Neural progenitor cell (in vitro differentiated cells): Measurements from ENCODE around the gene CLMP. TPM values are rescaled to one million over a fixed set of nuclear protein-coding genes. Genes with fewer than 3 reads are reported as not detected.
A peak's percentile ranks its signal among the peaks of the same experiment; 100 is the strongest.

Source experiments
- DNase-seq: peaks from one replicate; pipeline ENCODE4 v3.0.0-alpha.2; 2016; ENCODE audit warnings: low spot score
- H2AFZ ChIP-seq: fragments of 200-600 bp; sonication (generic); replicated peaks from 2 replicates; pipeline ENCODE4 v1.6.1; 2016; ENCODE audit warnings: antibody characterized with exemption
- H3F3A ChIP-seq: fragments of 200-600 bp; sonication (generic); 2 replicates; pipeline ENCODE4 v1.6.1; 2016; ENCODE audit warnings: antibody characterized with exemption, low read depth
- H3K27ac ChIP-seq: fragments of 200-600 bp; sonication (generic); 2 replicates; pipeline ENCODE4 v1.5.1; 2016; ENCODE audit warnings: mild to moderate bottlenecking
- H3K27me3 ChIP-seq: fragments of 200-600 bp; sonication (generic); 2 replicates; pipeline ENCODE4 v1.6.1; 2016; ENCODE audit warnings: mild to moderate bottlenecking, moderate library complexity
- H3K36me3 ChIP-seq: fragments of 200-600 bp; sonication (generic); 2 replicates; pipeline ENCODE4 v1.5.1; 2016
- H3K4me1 ChIP-seq: fragments of 200-600 bp; sonication (generic); 2 replicates; pipeline ENCODE4 v1.6.1; 2016; ENCODE audit warnings: mixed run types
- H3K4me2 ChIP-seq: fragments of 200-600 bp; sonication (generic); 2 replicates; pipeline ENCODE4 v1.6.1; 2016
- H3K4me3 ChIP-seq: fragments of 200-600 bp; sonication (generic); 2 replicates; pipeline ENCODE4 v1.5.1; 2016
- H3K79me2 ChIP-seq: fragments of 200-600 bp; sonication (generic); 2 replicates; pipeline ENCODE4 v1.6.1; 2016; ENCODE audit warnings: low read depth
- H3K9ac ChIP-seq: fragments of 200-600 bp; sonication (generic); 2 replicates; pipeline ENCODE4 v1.6.1; 2016
- H3K9me3 ChIP-seq: fragments of 200-600 bp; sonication (generic); 2 replicates; pipeline ENCODE4 v1.5.1; 2016; ENCODE audit warnings: low read depth
- H4K20me1 ChIP-seq: fragments of 200-600 bp; sonication (generic); 2 replicates; pipeline ENCODE4 v1.6.1; 2016; ENCODE audit warnings: low read depth
- H3K27ac Mint-ChIP-seq: 3 replicates; pipeline ENCODE4 v1.8.0; 2021; ENCODE audit warnings: mixed read lengths
- H3K27me3 Mint-ChIP-seq: 2 replicates; pipeline ENCODE4 v1.8.0; 2022; ENCODE audit warnings: low read depth, mild to moderate bottlenecking, inconsistent platforms, moderate library complexity, mixed read lengths; ENCODE audit not compliant: insufficient read depth
- H3K36me3 Mint-ChIP-seq: 3 replicates; pipeline ENCODE4 v1.8.0; 2021; ENCODE audit warnings: mixed read lengths
- H3K4me1 Mint-ChIP-seq: 3 replicates; pipeline ENCODE4 v1.8.0; 2021; ENCODE audit warnings: mixed read lengths
- H3K4me3 Mint-ChIP-seq: 3 replicates; pipeline ENCODE4 v1.8.0; 2021; ENCODE audit warnings: mild to moderate bottlenecking, moderate library complexity, mixed read lengths
- H3K9me3 Mint-ChIP-seq: 3 replicates; pipeline ENCODE4 v1.8.0; 2020; ENCODE audit warnings: mixed read lengths
- EZH2 ChIP-seq: fragments of 200-600 bp; sonication (generic); IDR thresholded peaks from 2 replicates; pipeline ENCODE4 v1.6.1; 2017; ENCODE audit warnings: antibody characterized with exemption, mild to moderate bottlenecking, moderate library complexity
- EZH2phosphoT487 ChIP-seq: fragments of 200-600 bp; sonication (generic); IDR thresholded peaks from 2 replicates; pipeline ENCODE4 v1.6.1; 2017; ENCODE audit warnings: antibody characterized with exemption
- total RNA-seq: library from RNA; depleted of rRNA; stranded (reverse); fragments of >200 nt; gene quantifications from 2 replicates; pipeline ENCODE4 v1.2.3, GENCODE V29; 2015; ENCODE audit warnings: low replicate concordance
- TF ChIP-seq, protein P1 (sequence below): fragments of 200-600 bp; sonication (generic); IDR thresholded peaks from 2 replicates; pipeline ENCODE4 v1.5.1; 2017; ENCODE audit warnings: antibody characterized with exemption, mild to moderate bottlenecking

CLMP gene
- total RNA-seq, 1 donor from 2014 or later, result 10.7 TPM

GRCh38 chr11:123122341-123122740, 72.7 kb downstream of the CLMP start:
- Histone ChIP-seq H2AFZ (peak overlapping the region; percentile 36), H3K79me2 (no peaks in the 10 kb centered on the region), H4K20me1 (no peaks in the 10 kb centered on the region), H3F3A (peaks cover 4% of the 10 kb centered on the region), H3K4me2 (no peak overlapping the region), H3K9me3 (no peaks in the 10 kb centered on the region), H3K9ac (no peak overlapping the region), H3K4me3 (no peak overlapping the region), H3K4me1 (peaks cover 11% of the 10 kb centered on the region), H3K27me3 (no peaks in the 10 kb centered on the region), H3K27ac (no peak overlapping the region), H3K36me3 (no peaks in the 10 kb centered on the region)
- peak overlapping the region; percentile 34 for H3K27ac Mint-ChIP-seq
- H3K36me3 Mint-ChIP-seq, result no peaks in the 10 kb centered on the region
- H3K9me3 Mint-ChIP-seq, result no peaks in the 10 kb centered on the region
- no peak for DNase-seq
- peaks cover 5% of the 10 kb centered on the region for H3K27me3 Mint-ChIP-seq
- peaks cover 16% of the 10 kb centered on the region for H3K4me1 Mint-ChIP-seq
- no peak for TF ChIP-seq EZH2
- no peak for TF ChIP-seq EZH2phosphoT487
- TF ChIP-seq, protein P1, sequence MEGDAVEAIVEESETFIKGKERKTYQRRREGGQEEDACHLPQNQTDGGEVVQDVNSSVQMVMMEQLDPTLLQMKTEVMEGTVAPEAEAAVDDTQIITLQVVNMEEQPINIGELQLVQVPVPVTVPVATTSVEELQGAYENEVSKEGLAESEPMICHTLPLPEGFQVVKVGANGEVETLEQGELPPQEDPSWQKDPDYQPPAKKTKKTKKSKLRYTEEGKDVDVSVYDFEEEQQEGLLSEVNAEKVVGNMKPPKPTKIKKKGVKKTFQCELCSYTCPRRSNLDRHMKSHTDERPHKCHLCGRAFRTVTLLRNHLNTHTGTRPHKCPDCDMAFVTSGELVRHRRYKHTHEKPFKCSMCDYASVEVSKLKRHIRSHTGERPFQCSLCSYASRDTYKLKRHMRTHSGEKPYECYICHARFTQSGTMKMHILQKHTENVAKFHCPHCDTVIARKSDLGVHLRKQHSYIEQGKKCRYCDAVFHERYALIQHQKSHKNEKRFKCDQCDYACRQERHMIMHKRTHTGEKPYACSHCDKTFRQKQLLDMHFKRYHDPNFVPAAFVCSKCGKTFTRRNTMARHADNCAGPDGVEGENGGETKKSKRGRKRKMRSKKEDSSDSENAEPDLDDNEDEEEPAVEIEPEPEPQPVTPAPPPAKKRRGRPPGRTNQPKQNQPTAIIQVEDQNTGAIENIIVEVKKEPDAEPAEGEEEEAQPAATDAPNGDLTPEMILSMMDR, result no peak
- H3K4me3 Mint-ChIP-seq, result no peak overlapping the region

DNA sequence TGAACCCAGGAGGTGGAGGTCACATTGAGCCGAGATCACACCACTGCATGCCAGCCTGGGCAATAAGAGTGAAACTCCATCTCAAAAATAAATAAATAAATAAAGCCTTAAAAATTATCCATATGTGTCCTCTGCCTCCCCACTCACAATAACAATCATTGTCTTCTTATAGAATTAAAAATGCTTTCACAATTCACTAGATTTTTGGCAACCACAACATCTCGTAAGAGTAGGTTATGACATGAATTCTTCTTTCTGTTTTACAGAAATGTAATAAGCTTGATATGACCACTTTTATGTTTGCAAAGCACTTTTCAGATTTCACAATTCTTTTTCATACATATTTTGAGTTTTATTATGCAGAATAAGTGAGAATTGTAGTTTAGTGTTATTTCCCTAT, 78.6 kb downstream of the CLMP start:
- TF ChIP-seq, protein P1, result no peak
- TF ChIP-seq EZH2phosphoT487 (no peak), EZH2 (no peak)
- Mint-ChIP-seq H3K36me3 (peaks cover 2% of the 10 kb centered on the region), H3K4me1 (peaks cover 2% of the 10 kb centered on the region), H3K27me3 (no peaks in the 10 kb centered on the region), H3K9me3 (peaks cover 3% of the 10 kb centered on the region), H3K27ac (no peak overlapping the region), H3K4me3 (no peak overlapping the region)
- H3K27me3 ChIP-seq, result no peaks in the 10 kb centered on the region
- no peak overlapping the region for H2AFZ ChIP-seq
- no peaks in the 10 kb centered on the region for H3F3A ChIP-seq
- no peak overlapping the region for H3K4me3 ChIP-seq
- no peaks in the 10 kb centered on the region for H3K79me2 ChIP-seq
- H3K36me3 ChIP-seq, result no peaks in the 10 kb centered on the region
- DNase-seq, result no peak
- H3K4me2 ChIP-seq, result no peak overlapping the region
- no peak overlapping the region for H3K9ac ChIP-seq
- H3K27ac ChIP-seq, result no peak overlapping the region
- no peaks in the 10 kb centered on the region for H3K4me1 ChIP-seq
- no peaks in the 10 kb centered on the region for H4K20me1 ChIP-seq
- H3K9me3 ChIP-seq, result no peaks in the 10 kb centered on the region

DNA sequence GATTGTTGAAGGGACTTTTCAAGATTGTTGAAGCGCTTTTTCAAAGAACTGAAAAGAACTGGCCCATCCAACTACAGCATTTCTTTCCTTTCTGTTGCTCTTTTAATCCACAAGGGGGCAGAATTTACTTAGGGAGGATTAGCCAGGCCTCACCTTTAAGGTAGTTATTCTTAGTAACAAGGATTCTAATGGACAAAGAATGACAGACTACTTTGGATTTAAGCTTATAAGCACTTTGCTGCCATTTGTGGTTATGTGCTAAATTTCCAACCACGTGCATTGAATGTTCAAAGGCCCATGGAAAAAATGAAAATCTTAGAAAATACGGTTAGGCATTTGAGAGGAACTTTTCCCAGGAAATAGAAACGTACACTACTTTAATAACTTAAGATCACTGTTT, 83.6 kb downstream of the CLMP start:
- Histone ChIP-seq H3F3A (no peaks in the 10 kb centered on the region), H3K9me3 (no peaks in the 10 kb centered on the region), H2AFZ (no peak overlapping the region), H3K4me1 (no peaks in the 10 kb centered on the region), H3K27ac (no peak overlapping the region), H3K9ac (no peak overlapping the region), H3K4me2 (no peak overlapping the region), H3K4me3 (no peak overlapping the region), H3K36me3 (no peaks in the 10 kb centered on the region), H3K79me2 (no peaks in the 10 kb centered on the region), H4K20me1 (no peaks in the 10 kb centered on the region), H3K27me3 (no peaks in the 10 kb centered on the region)
- TF ChIP-seq, protein P1, result peak; percentile 93
- TF ChIP-seq EZH2phosphoT487, result no peak
- peaks cover 3% of the 10 kb centered on the region for H3K9me3 Mint-ChIP-seq
- peaks cover 4% of the 10 kb centered on the region for H3K27me3 Mint-ChIP-seq
- peaks cover 2% of the 10 kb centered on the region for H3K36me3 Mint-ChIP-seq
- no peak overlapping the region for H3K4me3 Mint-ChIP-seq
- H3K27ac Mint-ChIP-seq, result no peak overlapping the region
- peak; percentile 70 for DNase-seq
- peaks cover 3% of the 10 kb centered on the region for H3K4me1 Mint-ChIP-seq

GRCh38 chr11:123110397-123110796, 84.7 kb downstream of the CLMP start:
- TF ChIP-seq EZH2 (no peak), EZH2phosphoT487 (no peak)
- TF ChIP-seq, protein P1, result no peak
- H3K4me3 Mint-ChIP-seq, result no peak overlapping the region
- H3K27ac Mint-ChIP-seq, result no peak overlapping the region
- Histone ChIP-seq H3K4me1 (no peaks in the 10 kb centered on the region), H3K4me2 (no peak overlapping the region), H2AFZ (no peak overlapping the region), H3K9ac (no peak overlapping the region), H3K36me3 (no peaks in the 10 kb centered on the region), H3K27me3 (no peaks in the 10 kb centered on the region), H3K9me3 (no peaks in the 10 kb centered on the region), H3F3A (no peaks in the 10 kb centered on the region), H3K4me3 (no peak overlapping the region), H3K79me2 (no peaks in the 10 kb centered on the region), H4K20me1 (no peaks in the 10 kb centered on the region), H3K27ac (no peak overlapping the region)
- no peak for DNase-seq
- peaks cover 3% of the 10 kb centered on the region for H3K4me1 Mint-ChIP-seq
- H3K27me3 Mint-ChIP-seq, result peaks cover 6% of the 10 kb centered on the region
- H3K36me3 Mint-ChIP-seq, result no peaks in the 10 kb centered on the region
- no peaks in the 10 kb centered on the region for H3K9me3 Mint-ChIP-seq
